H1 (cell line): Measurements from ENCODE around the gene NAV3. TPM values are rescaled to one million over a fixed set of nuclear protein-coding genes. Genes with fewer than 3 reads are reported as not detected.
A peak's percentile ranks its signal among the peaks of the same experiment; 100 is the strongest.

Experiments used
- CTCF ChIA-PET: fragments of 300-600 bp; sonication (Branson Sonifier 250); formaldehyde crosslinking; loops from one replicate; lab custom pipeline; 2021; ENCODE audit not compliant: partially characterized antibody; lab: Charles Lee
- POLR2A ChIA-PET: fragments of 300-600 bp; sonication (Branson Sonifier 250); formaldehyde crosslinking; loops from one replicate; lab custom pipeline; 2021; ENCODE audit warnings: inconsistent platforms; ENCODE audit not compliant: partially characterized antibody; lab: Charles Lee
- DNase-seq, 2 experiments: peaks; one replicate each; pipeline versions ENCODE4 v3.0.0 to v3.0.0-alpha.2; 2010 to 2022; ENCODE audit warnings: low spot score in 2 of 2, low read depth in 1 of 2, mixed read lengths in 1 of 2
- FAIRE-seq: peaks from 2 replicates; lab custom pipeline; 2011; peaks lifted over from hg19 to GRCh38; lab: Jason Lieb, UNC
- H2AFZ ChIP-seq: 2 replicates; pipeline ENCODE4 v1.8.1; 2012; ENCODE audit warnings: low read length, inconsistent platforms
- H2AK5ac ChIP-seq: 2 replicates; pipeline ENCODE4 v1.6.1; 2013; ENCODE audit warnings: low read depth, low read length
- H2BK120ac ChIP-seq: replicated peaks from 2 replicates; pipeline ENCODE3; 2013; ENCODE audit warnings: low read depth, low read length, inconsistent platforms
- H2BK12ac ChIP-seq: 2 replicates; pipeline ENCODE4 v1.6.1; 2013; ENCODE audit warnings: low read depth, low read length
- H2BK15ac ChIP-seq: 2 replicates; pipeline ENCODE4 v1.6.1; 2013; ENCODE audit warnings: low read length
- H2BK20ac ChIP-seq: 2 replicates; pipeline ENCODE4 v1.6.1; 2013; ENCODE audit warnings: low read length
- H2BK5ac ChIP-seq: 2 replicates; pipeline ENCODE4 v1.6.1; 2013; ENCODE audit warnings: low read depth, low read length
- H3K14ac ChIP-seq: 2 replicates; pipeline ENCODE4 v1.6.1; 2013; ENCODE audit warnings: inconsistent platforms; ENCODE audit not compliant: insufficient read length
- H3K18ac ChIP-seq: 2 replicates; pipeline ENCODE4 v1.6.1; 2013; ENCODE audit warnings: low read length; ENCODE audit errors: extremely low read depth
- H3K23ac ChIP-seq: 2 replicates; pipeline ENCODE4 v1.6.1; 2013; ENCODE audit warnings: inconsistent platforms; ENCODE audit not compliant: insufficient read length
- H3K23me2 ChIP-seq: 2 replicates; pipeline ENCODE4 v1.6.1; 2013; ENCODE audit warnings: low read depth, low read length
- H3K27ac ChIP-seq: 2 replicates; pipeline ENCODE4 v1.6.1; 2011; ENCODE audit warnings: low read depth, low read length, inconsistent platforms
- H3K27me3 ChIP-seq, 4 experiments: replicated peaks in 1 of 4; 1 replicate in 1 of 4; 2 replicates in 3 of 4; pipeline versions ENCODE4 v1.6.1 to v1.8.1; 2011 to 2013; ENCODE audit warnings: low read length in 3 of 4, mild to moderate bottlenecking in 3 of 4, inconsistent platforms in 2 of 4, mixed read lengths in 2 of 4, moderate library complexity in 1 of 4; ENCODE audit not compliant: control insufficient read depth in 3 of 4, insufficient read depth in 3 of 4; ENCODE audit errors: extremely low read depth in 1 of 4
- H3K36me3 ChIP-seq, 4 experiments: 2 replicates each; pipeline versions ENCODE4 v1.6.1 to v1.8.1; 2011 to 2013; ENCODE audit warnings: mild to moderate bottlenecking in 4 of 4, low read length in 3 of 4, moderate library complexity in 2 of 4, control low read depth in 1 of 4, inconsistent platforms in 1 of 4; ENCODE audit not compliant: insufficient read depth in 4 of 4, control insufficient read depth in 2 of 4
- H3K4ac ChIP-seq: replicated peaks from 2 replicates; pipeline ENCODE3; 2013; ENCODE audit warnings: low read length, low read depth, mixed read lengths, inconsistent platforms; ENCODE audit not compliant: insufficient read length
- H3K4me1 ChIP-seq, 4 experiments: replicated peaks in 1 of 4; 1 replicate in 1 of 4; 2 replicates in 3 of 4; pipeline versions ENCODE4 v1.6.1 to v1.8.1; 2011 to 2013; ENCODE audit warnings: low read length in 3 of 4, inconsistent platforms in 2 of 4, mixed read lengths in 1 of 4; ENCODE audit not compliant: insufficient read depth in 4 of 4, control insufficient read depth in 3 of 4
- H3K4me2 ChIP-seq, 2 experiments: 2 replicates each; pipeline versions ENCODE4 v1.6.1 to v1.8.1; 2011 to 2013; ENCODE audit warnings: low read depth in 2 of 2, low read length in 2 of 2, control low read depth in 1 of 2, inconsistent platforms in 1 of 2, mild to moderate bottlenecking in 1 of 2; ENCODE audit not compliant: insufficient read depth in 1 of 2
- H3K4me3 ChIP-seq, 4 experiments: fragments of 200-600, 300-600 bp in 1 of 4; sonication (generic), shearing (Covaris generic), sonication (Bioruptor Twin) in 1 of 4; 2 replicates each; pipeline versions ENCODE4 v1.5.1 to v1.8.1; 2011 to 2016; ENCODE audit warnings: low read length in 4 of 4, low read depth in 3 of 4, control low read depth in 2 of 4, inconsistent platforms in 2 of 4, mild to moderate bottlenecking in 2 of 4, mixed read lengths in 1 of 4, moderate library complexity in 1 of 4; ENCODE audit not compliant: insufficient read depth in 2 of 4; ENCODE audit errors: extremely low read depth in 1 of 4
- H3K56ac ChIP-seq: replicated peaks from 2 replicates; pipeline ENCODE3; 2013; ENCODE audit warnings: low read depth, mild to moderate bottlenecking, mixed read lengths, low read length, inconsistent platforms; ENCODE audit not compliant: insufficient read length
- H3K79me1 ChIP-seq: 2 replicates; pipeline ENCODE4 v1.6.1; 2013; ENCODE audit warnings: low read depth, low read length, control low read depth
- H3K79me2 ChIP-seq, 2 experiments: 2 replicates each; pipeline versions ENCODE4 v1.6.1 to v1.8.1; 2012 to 2013; ENCODE audit warnings: low read length in 2 of 2, mild to moderate bottlenecking in 2 of 2, inconsistent platforms in 1 of 2; ENCODE audit not compliant: insufficient read depth in 2 of 2, control insufficient read depth in 1 of 2
- H3K9ac ChIP-seq, 4 experiments: replicated peaks in 1 of 4; 1 replicate in 1 of 4; 2 replicates in 3 of 4; pipeline versions ENCODE4 v1.6.1 to v1.8.1; 2011 to 2013; ENCODE audit warnings: low read depth in 3 of 4, low read length in 3 of 4, control low read depth in 2 of 4, mild to moderate bottlenecking in 2 of 4, moderate library complexity in 2 of 4, inconsistent platforms in 1 of 4; ENCODE audit errors: extremely low read depth in 1 of 4
- H3K9me3 ChIP-seq, 2 experiments: 2 replicates each; pipeline versions ENCODE4 v1.6.1 to v1.8.1; 2012 to 2013; ENCODE audit warnings: mild to moderate bottlenecking in 2 of 2, moderate library complexity in 2 of 2, control low read depth in 1 of 2, inconsistent platforms in 1 of 2, low read depth in 1 of 2, low read length in 1 of 2, mixed read lengths in 1 of 2; ENCODE audit not compliant: insufficient read depth in 2 of 2
- H4K20me1 ChIP-seq, 2 experiments: replicated peaks in 1 of 2; 2 replicates each; pipeline versions ENCODE3 to v1.8.1; 2011 to 2013; ENCODE audit warnings: inconsistent platforms in 2 of 2, low read length in 2 of 2, mild to moderate bottlenecking in 1 of 2; ENCODE audit not compliant: insufficient read depth in 2 of 2, control insufficient read depth in 1 of 2
- H4K5ac ChIP-seq: 2 replicates; pipeline ENCODE4 v1.6.1; 2013; ENCODE audit warnings: low read length, low read depth, mixed read lengths, inconsistent platforms; ENCODE audit not compliant: insufficient read length
- H4K8ac ChIP-seq: 2 replicates; pipeline ENCODE4 v1.8.0; 2013; ENCODE audit warnings: mild to moderate bottlenecking, moderate library complexity, low read length, inconsistent platforms; ENCODE audit not compliant: insufficient read depth; ENCODE audit errors: extremely low read depth
- H4K91ac ChIP-seq: replicated peaks from 2 replicates; pipeline ENCODE3; 2013; ENCODE audit warnings: low read length, mixed read lengths, inconsistent platforms; ENCODE audit not compliant: insufficient read length
- ASH2L ChIP-seq: fragments of 200-600, 300-600 bp; sonication (generic); IDR thresholded peaks from one replicate; pipeline ENCODE4 v1.7.1; 2017; ENCODE audit warnings: low read length
- BRCA1 ChIP-seq: IDR thresholded peaks from 2 replicates; pipeline ENCODE4 v1.6.1; 2012; ENCODE audit warnings: low read depth, low read length, improper control_type of control experiment
- CEBPB ChIP-seq: IDR thresholded peaks from 2 replicates; pipeline ENCODE4 v1.6.1; 2012; ENCODE audit warnings: low read depth, low read length
- GTF2F1 ChIP-seq: IDR thresholded peaks from 2 replicates; pipeline ENCODE4 v1.6.1; 2012; ENCODE audit warnings: low read depth, low read length, improper control_type of control experiment, borderline replicate concordance
- RNF2 ChIP-seq: fragments of 200-900, 300-1000 bp; sonication (generic); IDR thresholded peaks from 2 replicates; pipeline ENCODE4 v1.7.1; 2016; ENCODE audit warnings: borderline replicate concordance, low read depth, mild to moderate bottlenecking, antibody characterized with exemption, low read length; ENCODE audit not compliant: poor library complexity, severe bottlenecking; ENCODE audit errors: missing control alignments
- ZNF274 ChIP-seq: IDR thresholded peaks from 2 replicates; pipeline ENCODE4 v1.7.0; 2012; ENCODE audit warnings: low read length, borderline replicate concordance; ENCODE audit errors: extremely low read depth
- WGBS, 2 experiments: shearing (Covaris generic) in 1 of 2; methylation state at CpG; one replicate each; pipeline versions ENCODE4 v1.1.6 to v1.1.7; 2013 to 2015; ENCODE audit warnings: low lambda C conversion rate in 2 of 2, mixed read lengths in 2 of 2, inconsistent platforms in 1 of 2, low coverage in 1 of 2, missing lambda C conversion rate in 1 of 2; ENCODE audit not compliant: insufficient replicate concordance in 2 of 2, insufficient coverage in 1 of 2, insufficient read length in 1 of 2; ENCODE audit errors: extremely low coverage in 1 of 2, missing lambda C conversion rate in 1 of 2; 5-methylcytosine and 5-hydroxymethylcytosine counted together
- polyA plus RNA-seq, 7 experiments: library from polyadenylated mRNA; depleted of rRNA in 3 of 7; stranded (reverse) in 5 of 7; unstranded in 2 of 7; fragments of >200 nt in 5 of 7; fragments of 200-250 nt in 2 of 7; gene quantifications; 1 replicate in 5 of 7; 2 replicates in 1 of 7; 4 replicates in 1 of 7; pipeline versions ENCODE4 v1.2.1 to v1.2.3, GENCODE V29; 2011 to 2013; ENCODE audit warnings: missing spikeins in 2 of 7, mixed read lengths in 2 of 7
- total RNA-seq: library from RNA; stranded (reverse); fragmentation: NEBNext Ultra II Directional; extraction: Animal tissue kit (Norgen Biotek cat#: 25700); gene quantifications from 2 replicates; pipeline ENCODE4 v1.2.1, GENCODE V29; 2021

The NAV3 gene
- total and polyA plus RNA-seq, 2 of the 8 experiments (the other 6 are each of a cell fraction or from before 2014, with no cell fraction given): 0.47 to 5.0 TPM

GRCh38 chr12:78232756-78233155 is 402.1 kb downstream of the NAV3 start:
- H3K27ac ChIP-seq: no peak overlapping the region
- H3K4me3 ChIP-seq: no peak overlapping the region
- no peak overlapping the region for H3K4ac ChIP-seq
- no peak overlapping the region for H3K56ac ChIP-seq
- peak overlapping the region; percentile 79 for H2BK120ac ChIP-seq
- 77% methylated on average over 3 of the region's 3 CpGs; no CpG with 5 or more reads in 1 of the 2 experiments for WGBS, 2 experiments
- ChIA-PET CTCF (interaction anchor here (1.4 kb wide), 1 partner anchor 57 kb away, joined by 3 read pairs; no protein-coding TSS in a partner anchor), POLR2A (no interaction called here)
- H3K23ac ChIP-seq: no peak overlapping the region
- DNase-seq (no peak), FAIRE-seq (no peak)
- H3K79me1 ChIP-seq: no peaks in the 10 kb centered on the region
- no peak overlapping the region for H2BK12ac ChIP-seq
- H3K18ac ChIP-seq: no peak overlapping the region
- peaks cover 3 to 4% of the 10 kb centered on the region in 2 experiments; a peak in 3 of 4 replicates for H3K9me3 ChIP-seq
- peaks cover 0 to 2% (median 0%) of the 10 kb centered on the region in 4 experiments; a peak in 1 of 8 replicates for H3K36me3 ChIP-seq
- no peak overlapping the region for H4K5ac ChIP-seq
- TF ChIP-seq BRCA1 (no peak), RNF2 (no peak), ASH2L (no peak), CEBPB (peak; percentile 29; the same call in 1 of the 2 replicates), GTF2F1 (no peak), ZNF274 (no peak)
- H3K14ac ChIP-seq: no peak overlapping the region
- no peaks in the 10 kb centered on the region for H4K20me1 ChIP-seq
- H3K27me3 ChIP-seq: no peaks in the 10 kb centered on the region
- no peak overlapping the region for H4K91ac ChIP-seq
- peaks cover 4 to 17% (median 10%) of the 10 kb centered on the region in 4 experiments; a peak in 5 of 7 replicates for H3K4me1 ChIP-seq
- H3K79me2 ChIP-seq: no peaks in the 10 kb centered on the region
- peaks cover 3% of the 10 kb centered on the region; the same call in 1 of the 2 replicates for H3K23me2 ChIP-seq
- H2AK5ac ChIP-seq: no peak overlapping the region
- no peak overlapping the region for H3K9ac ChIP-seq
- H2BK5ac ChIP-seq: no peak overlapping the region
- no peak overlapping the region for H3K4me2 ChIP-seq
- no peak overlapping the region for H2BK15ac ChIP-seq
- H2BK20ac ChIP-seq: no peak overlapping the region
- H2AFZ ChIP-seq: no peak overlapping the region; the same call in 1 of the 2 replicates
- no peak overlapping the region for H4K8ac ChIP-seq
